C4-2B (cell line): Measurements from ENCODE around the gene FUT3.
A peak's percentile ranks its signal among the peaks of the same experiment; 100 is the strongest.

Source experiments
- H3K27ac ChIP-seq: fragments of 450-650 bp; 2 replicates; pipeline ENCODE4 v1.5.1; 2017
- ZFX ChIP-seq: fragments of 450-650 bp; IDR thresholded peaks from 2 replicates; pipeline ENCODE4 v1.6.1; 2017
- TF ChIP-seq, protein P1 (sequence below): fragments of 450-650 bp; conservative IDR thresholded peaks from 2 replicates; pipeline ENCODE4 v1.5.1; 2017; ENCODE audit warnings: mild to moderate bottlenecking

FUT3 gene

DNA sequence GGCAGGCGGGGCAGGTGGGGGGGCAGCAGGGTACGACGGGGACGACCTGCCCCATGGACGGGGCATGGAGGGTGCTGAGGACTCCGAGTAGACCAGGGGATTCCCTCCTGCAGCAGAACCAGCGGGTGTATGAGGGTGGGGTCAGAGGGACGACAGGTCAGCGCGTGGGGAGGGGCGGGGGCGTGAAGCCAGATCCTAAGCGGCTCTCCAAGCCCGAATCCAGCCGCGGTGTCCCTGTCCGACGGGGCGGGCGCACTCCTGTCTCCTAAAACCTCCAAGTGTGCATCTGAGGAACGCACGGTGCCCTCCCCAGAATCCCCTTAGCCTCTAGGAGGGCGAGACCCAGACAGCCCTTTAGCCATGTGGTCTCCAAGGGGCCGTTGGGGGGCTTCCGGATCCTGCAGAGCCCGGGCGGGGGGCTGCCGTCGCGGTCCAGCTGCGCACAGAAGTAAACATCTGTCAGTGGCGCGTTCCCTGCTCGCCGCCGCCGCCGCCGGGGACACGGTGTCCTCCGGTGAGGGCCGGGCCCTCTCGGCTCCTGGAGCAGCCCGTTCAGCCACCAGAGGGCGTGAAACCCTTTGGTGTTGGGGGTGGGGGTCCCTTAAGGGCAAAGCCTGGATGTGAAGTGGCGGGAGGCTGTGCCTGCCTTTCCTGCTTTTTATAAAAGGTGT lies 45.7 kb downstream of the FUT3 start:
- TF ChIP-seq, protein P1, sequence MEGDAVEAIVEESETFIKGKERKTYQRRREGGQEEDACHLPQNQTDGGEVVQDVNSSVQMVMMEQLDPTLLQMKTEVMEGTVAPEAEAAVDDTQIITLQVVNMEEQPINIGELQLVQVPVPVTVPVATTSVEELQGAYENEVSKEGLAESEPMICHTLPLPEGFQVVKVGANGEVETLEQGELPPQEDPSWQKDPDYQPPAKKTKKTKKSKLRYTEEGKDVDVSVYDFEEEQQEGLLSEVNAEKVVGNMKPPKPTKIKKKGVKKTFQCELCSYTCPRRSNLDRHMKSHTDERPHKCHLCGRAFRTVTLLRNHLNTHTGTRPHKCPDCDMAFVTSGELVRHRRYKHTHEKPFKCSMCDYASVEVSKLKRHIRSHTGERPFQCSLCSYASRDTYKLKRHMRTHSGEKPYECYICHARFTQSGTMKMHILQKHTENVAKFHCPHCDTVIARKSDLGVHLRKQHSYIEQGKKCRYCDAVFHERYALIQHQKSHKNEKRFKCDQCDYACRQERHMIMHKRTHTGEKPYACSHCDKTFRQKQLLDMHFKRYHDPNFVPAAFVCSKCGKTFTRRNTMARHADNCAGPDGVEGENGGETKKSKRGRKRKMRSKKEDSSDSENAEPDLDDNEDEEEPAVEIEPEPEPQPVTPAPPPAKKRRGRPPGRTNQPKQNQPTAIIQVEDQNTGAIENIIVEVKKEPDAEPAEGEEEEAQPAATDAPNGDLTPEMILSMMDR, result peak; percentile 87
- TF ChIP-seq ZFX, result no peak
- no peak overlapping the region for H3K27ac ChIP-seq

DNA sequence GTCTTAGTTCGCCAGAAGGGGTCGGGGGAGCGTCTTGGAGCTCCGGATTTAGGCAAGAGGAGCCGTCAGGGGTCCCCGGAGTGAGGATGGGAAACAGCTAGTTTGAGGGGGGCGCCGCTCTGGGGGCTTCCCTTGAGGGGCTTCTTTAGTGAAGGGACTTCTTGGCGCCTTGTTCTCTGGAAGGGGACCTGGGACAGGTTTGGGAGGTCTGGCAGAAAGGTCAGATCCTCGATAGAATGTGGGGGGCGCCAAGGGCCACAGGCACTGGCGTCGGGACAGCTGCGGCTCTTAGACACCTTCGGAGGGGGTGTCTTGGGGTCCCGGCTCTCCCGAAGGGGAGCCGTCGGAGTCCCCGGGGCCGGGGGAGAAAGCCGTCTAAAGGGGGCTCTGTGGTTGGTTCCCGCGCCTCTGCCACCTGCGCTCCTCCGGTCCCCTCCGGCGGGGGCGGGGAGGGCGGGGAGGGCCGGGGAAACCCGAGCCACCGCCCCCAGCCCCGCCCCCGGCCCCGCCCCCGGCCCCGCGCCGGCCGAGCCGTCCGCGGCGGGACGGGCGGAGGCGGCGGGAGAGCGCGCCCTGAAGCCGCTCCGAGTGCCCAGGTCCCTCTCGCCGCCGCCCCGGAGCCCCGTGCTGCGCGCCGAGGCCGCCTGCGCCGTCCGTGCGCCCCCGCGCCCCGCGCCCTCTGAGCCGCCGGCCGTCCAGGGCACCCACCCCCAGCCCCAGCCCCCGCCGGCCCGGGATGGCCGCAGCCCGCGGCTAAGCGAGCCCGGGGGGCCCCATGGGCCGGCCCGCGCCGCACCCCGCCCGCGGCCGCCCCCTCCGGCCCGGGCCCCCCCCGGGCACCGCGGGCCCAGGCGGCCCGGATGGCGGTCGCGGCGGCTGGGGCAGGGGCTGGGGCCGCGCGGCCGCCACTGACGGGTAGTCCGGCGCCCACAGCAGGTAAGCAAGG lies 46.5 kb downstream of the FUT3 start, which contains the start of gene NRTN:
Gene NRTN, plus strand, starts transcription at position 552 of the 946 bp plus-strand sequence. CDS start 19,099 bp downstream, outside the sequence.
- peak within 1 kb of the TSS; percentile 23; the same call in 1 of the 2 replicates for H3K27ac ChIP-seq
- no peak for TF ChIP-seq ZFX
- TF ChIP-seq, protein P1, result no peak

GRCh38 chr19:5803752-5804515 lies 47.3 kb downstream of the FUT3 start:
- TF ChIP-seq, protein P1, result peak; percentile 100
- TF ChIP-seq ZFX, result no peak
- H3K27ac ChIP-seq, result peak overlapping the region; percentile 23

- no peak for TF ChIP-seq ZFX
- TF ChIP-seq, protein P1, result no peak
- H3K27ac ChIP-seq, result peak overlapping the region; percentile 23
Observed at GRCh38 chr19:5803441-5803751, 47.9 kb downstream of the FUT3 start.

GRCh38 chr19:5801796-5802619 lies 49.2 kb downstream of the FUT3 start:
- no peak overlapping the region for H3K27ac ChIP-seq
- TF ChIP-seq, protein P1, result no peak
- TF ChIP-seq ZFX, result no peak

- TF ChIP-seq ZFX, result no peak
- TF ChIP-seq, protein P1, result no peak
- no peak overlapping the region for H3K27ac ChIP-seq
Observed at GRCh38 chr19:5800361-5801270, 50.6 kb downstream of the FUT3 start.
